Liver (tissue), 10 donors: ENCODE results near the gene MALAT1. TPM values are rescaled to one million over a fixed set of nuclear protein-coding genes. Genes with fewer than 3 reads are reported as not detected.

ENCODE experiments used
- DNase-seq: peaks from one replicate; pipeline ENCODE4 v3.0.0-alpha.2; 2017; ENCODE audit warnings: low spot score
- H3K27ac ChIP-seq, 2 donors: one replicate each; pipeline ENCODE4 v1.7.0; 2013; ENCODE audit warnings: inconsistent platforms in 2 of 2, low read length in 2 of 2, control low read depth in 1 of 2, low read depth in 1 of 2, mild to moderate bottlenecking in 1 of 2
- H3K27me3 ChIP-seq, 4 donors: one replicate each; pipeline versions ENCODE4 v1.6.1 to v1.7.0; 2013; ENCODE audit warnings: low read length in 3 of 4, inconsistent platforms in 1 of 4, mild to moderate bottlenecking in 1 of 4, moderate library complexity in 1 of 4; ENCODE audit not compliant: control insufficient read depth in 4 of 4, insufficient read depth in 4 of 4
- H3K36me3 ChIP-seq, 4 donors: one replicate each; pipeline versions ENCODE4 v1.6.1 to v1.7.0; 2013; ENCODE audit warnings: low read length in 3 of 4, mild to moderate bottlenecking in 3 of 4, low read depth in 1 of 4, moderate library complexity in 1 of 4; ENCODE audit not compliant: control insufficient read depth in 4 of 4, insufficient read depth in 3 of 4
- H3K4me1 ChIP-seq, 4 donors: one replicate each; pipeline versions ENCODE4 v1.6.1 to v1.7.0; 2013; ENCODE audit warnings: low read length in 3 of 4, mild to moderate bottlenecking in 3 of 4, moderate library complexity in 1 of 4; ENCODE audit not compliant: control insufficient read depth in 4 of 4, insufficient read depth in 4 of 4
- H3K4me3 ChIP-seq, 3 donors: one replicate each; pipeline versions ENCODE4 v1.6.1 to v1.7.0; 2013; ENCODE audit warnings: low read length in 3 of 3, control low read depth in 1 of 3, low read depth in 1 of 3, mild to moderate bottlenecking in 1 of 3
- H3K9ac ChIP-seq, 2 donors: one replicate each; pipeline ENCODE4 v1.7.0; 2013; ENCODE audit warnings: low read length in 2 of 2, mild to moderate bottlenecking in 2 of 2, moderate library complexity in 2 of 2, control low read depth in 1 of 2, low read depth in 1 of 2
- H3K9me3 ChIP-seq, 4 donors: one replicate each; pipeline versions ENCODE4 v1.6.1 to v1.7.0; 2013; ENCODE audit warnings: low read length in 3 of 4; ENCODE audit not compliant: control insufficient read depth in 4 of 4
- FOXA2 ChIP-seq: IDR thresholded peaks from 2 replicates; pipeline ENCODE4 v1.6.1; 2016; ENCODE audit warnings: antibody characterized with exemption
- HNF4A ChIP-seq, 2 donors: conservative IDR thresholded peaks; 2 replicates each; pipeline ENCODE4 v1.6.1; 2016; ENCODE audit warnings: antibody characterized with exemption in 2 of 2, mild to moderate bottlenecking in 2 of 2
- JUND ChIP-seq, 2 donors: IDR thresholded peaks; 2 replicates each; pipeline ENCODE4 v1.6.1; 2016; ENCODE audit warnings: antibody characterized with exemption in 2 of 2
- NR2F2 ChIP-seq: IDR thresholded peaks from 2 replicates; pipeline ENCODE4 v1.6.1; 2016; ENCODE audit warnings: antibody characterized with exemption
- RXRA ChIP-seq, 2 donors: IDR thresholded peaks; 2 replicates each; pipeline ENCODE4 v1.6.1; 2017 to 2018; ENCODE audit warnings: antibody characterized with exemption in 2 of 2, mild to moderate bottlenecking in 1 of 2
- YY1 ChIP-seq: IDR thresholded peaks from 2 replicates; pipeline ENCODE4 v1.6.1; 2016; ENCODE audit warnings: antibody characterized with exemption, mild to moderate bottlenecking
- WGBS: extraction: QIAGEN DNeasy Blood & Tissue Kit; methylation state at CpG from one replicate; pipeline ENCODE4 v1.1.7; 2013; 5-methylcytosine and 5-hydroxymethylcytosine counted together
- polyA plus RNA-seq, 2 donors: library from polyadenylated mRNA; stranded (reverse) in 1 of 2; unstranded in 1 of 2; fragments of 200-250 nt in 1 of 2; fragments of >200 nt in 1 of 2; fragmentation: Nextera tagmentation in 1 of 2; extraction: Ambion mirVana in 1 of 2; gene quantifications; one replicate each; pipeline versions ENCODE4 v1.2.1 to v1.2.3, GENCODE V29; 2013 to 2015
- small RNA-seq: library from RNA; depleted of rRNA; stranded (forward); fragments of <200 nt; gene quantifications from one replicate; pipeline ENCODE3, GENCODE V24; 2014
- total RNA-seq, 2 donors: library from RNA; depleted of rRNA; stranded (reverse); fragments of >200 nt; gene quantifications; one replicate each; pipeline ENCODE4 v1.2.3, GENCODE V29; 2014
- TF ChIP-seq, protein P1 (sequence below): fragments of 150-350 bp; IDR thresholded peaks from 2 replicates; pipeline ENCODE4 v1.5.1; 2017; ENCODE audit warnings: improper control_type of control experiment, low read depth, low read length; ENCODE audit not compliant: missing input control
- donor health status: healthy.
- donor health status: healthy.
- donor health status: healthy.
- donor health status: healthy.
- donor health status: healthy.

MALAT1 gene
- total and polyA plus RNA-seq, 4 donors, result 11.9 to 8,306 (median 3,778) TPM

- Histone ChIP-seq H3K4me3 (no peak overlapping the region), H3K4me1 (peaks cover 13 to 55% (median 25%) of the 10 kb centered on the region in 4 donors), H3K27me3 (no peaks in the 10 kb centered on the region), H3K9ac (no peak overlapping the region), H3K36me3 (peaks cover 0 to 4% (median 0%) of the 10 kb centered on the region in 4 donors), H3K27ac (peak overlapping the region in 1 of 2 donors; percentile 19), H3K9me3 (no peaks in the 10 kb centered on the region)
- WGBS, result 54% methylated on average over 6 of the region's 6 CpGs
- no peak for DNase-seq
- TF ChIP-seq JUND (IDR thresholded peaks at IDR 0.05) (peak in 1 of 2 donors; percentile 67), NR2F2 (peak; percentile 18), RXRA (IDR thresholded peaks at IDR 0.05) (peak; percentile 12 to 77), FOXA2 (no peak), HNF4A (conservative IDR thresholded peaks at IDR 0.05) (peak in 1 of 2 donors; percentile 29), YY1 (no peak)
- TF ChIP-seq, protein P1, sequence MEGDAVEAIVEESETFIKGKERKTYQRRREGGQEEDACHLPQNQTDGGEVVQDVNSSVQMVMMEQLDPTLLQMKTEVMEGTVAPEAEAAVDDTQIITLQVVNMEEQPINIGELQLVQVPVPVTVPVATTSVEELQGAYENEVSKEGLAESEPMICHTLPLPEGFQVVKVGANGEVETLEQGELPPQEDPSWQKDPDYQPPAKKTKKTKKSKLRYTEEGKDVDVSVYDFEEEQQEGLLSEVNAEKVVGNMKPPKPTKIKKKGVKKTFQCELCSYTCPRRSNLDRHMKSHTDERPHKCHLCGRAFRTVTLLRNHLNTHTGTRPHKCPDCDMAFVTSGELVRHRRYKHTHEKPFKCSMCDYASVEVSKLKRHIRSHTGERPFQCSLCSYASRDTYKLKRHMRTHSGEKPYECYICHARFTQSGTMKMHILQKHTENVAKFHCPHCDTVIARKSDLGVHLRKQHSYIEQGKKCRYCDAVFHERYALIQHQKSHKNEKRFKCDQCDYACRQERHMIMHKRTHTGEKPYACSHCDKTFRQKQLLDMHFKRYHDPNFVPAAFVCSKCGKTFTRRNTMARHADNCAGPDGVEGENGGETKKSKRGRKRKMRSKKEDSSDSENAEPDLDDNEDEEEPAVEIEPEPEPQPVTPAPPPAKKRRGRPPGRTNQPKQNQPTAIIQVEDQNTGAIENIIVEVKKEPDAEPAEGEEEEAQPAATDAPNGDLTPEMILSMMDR, result no peak
Measured at GRCh38 chr11:65555693-65556231, 56.9 kb downstream of the MALAT1 start.

Small RNA genes lying within 50 kb of the gene (small RNA-seq; reads per million reads assigned to genes)
- not detected for gene RF01684

Other genes with a start within 250 kb of the MALAT1 start
- gene POLA2, start 237.1 kb upstream of the MALAT1 start, total RNA-seq, result 1 to 10 TPM; 4.9 to 6.1 TPM
- gene POLA2, start 237.1 kb upstream of the MALAT1 start, polyA plus RNA-seq, result 1 to 10 TPM; 1.5 TPM
- gene CDC42EP2, start 184.2 kb upstream of the MALAT1 start, total RNA-seq, result 1 to 10 TPM; 1.9 to 3.4 TPM
- gene CDC42EP2, start 184.2 kb upstream of the MALAT1 start, polyA plus RNA-seq, result 1 to 10 TPM; 1.8 to 2.0 TPM
- 10 to 100 TPM; 12.8 to 14.8 TPM for gene DPF2, start 165.2 kb upstream of the MALAT1 start, total RNA-seq
- 10 to 100 TPM in 1 of 2 donors, 1 to 10 TPM in 1; 9.2 to 10.0 TPM for gene DPF2, start 165.2 kb upstream of the MALAT1 start, polyA plus RNA-seq
- gene TIGD3, start 144.3 kb upstream of the MALAT1 start, total RNA-seq, result under 1 TPM; 0.17 to 0.33 TPM
- under 1 TPM in 1 of 2 donors, not detected in 1; 0.08 TPM for gene TIGD3, start 144.3 kb upstream of the MALAT1 start, polyA plus RNA-seq
- gene SLC25A45, start 116.4 kb upstream of the MALAT1 start, total RNA-seq, result 1 to 10 TPM; 5.1 to 6.8 TPM
- gene SLC25A45, start 116.4 kb upstream of the MALAT1 start, polyA plus RNA-seq, result 1 to 10 TPM; 4.5 to 5.6 TPM
- gene FRMD8, start 112.4 kb upstream of the MALAT1 start, total RNA-seq, result 10 to 100 TPM; 20.7 to 22.8 TPM
- 1 to 10 TPM; 2.8 to 9.4 TPM for gene FRMD8, start 112.4 kb upstream of the MALAT1 start, polyA plus RNA-seq
- gene NEAT1, start 76.2 kb upstream of the MALAT1 start, total RNA-seq, result 1,000 to 10,000 TPM in 1 of 2 donors, 10 to 100 TPM in 1; 29.6 to 1,968 TPM
- gene NEAT1, start 76.2 kb upstream of the MALAT1 start, polyA plus RNA-seq, result 100 to 1,000 TPM in 1 of 2 donors, 10 to 100 TPM in 1; 50.2 to 111 TPM
- gene SCYL1, start 26.0 kb downstream of the MALAT1 start, total RNA-seq, result 10 to 100 TPM; 33.7 to 59.5 TPM
- 10 to 100 TPM; 45.6 to 62.0 TPM for gene SCYL1, start 26.0 kb downstream of the MALAT1 start, polyA plus RNA-seq
- gene LTBP3, start 59.3 kb downstream of the MALAT1 start, total RNA-seq, result 10 to 100 TPM; 16.0 to 17.9 TPM
- 10 to 100 TPM in 1 of 2 donors, 1 to 10 TPM in 1; 8.8 to 46.2 TPM for gene LTBP3, start 59.3 kb downstream of the MALAT1 start, polyA plus RNA-seq
- 10 to 100 TPM; 18.2 to 22.7 TPM for gene ZNRD2, start 71.4 kb downstream of the MALAT1 start, total RNA-seq
- gene ZNRD2, start 71.4 kb downstream of the MALAT1 start, polyA plus RNA-seq, result 10 to 100 TPM; 33.3 to 39.5 TPM
- 10 to 100 TPM in 1 of 2 donors, 1 to 10 TPM in 1; 4.7 to 16.7 TPM for gene FAM89B, start 73.5 kb downstream of the MALAT1 start, total RNA-seq
- gene FAM89B, start 73.5 kb downstream of the MALAT1 start, polyA plus RNA-seq, result 10 to 100 TPM in 1 of 2 donors, 1 to 10 TPM in 1; 7.7 to 11.4 TPM
- gene EHBP1L1, start 77.0 kb downstream of the MALAT1 start, total RNA-seq, result 100 to 1,000 TPM in 1 of 2 donors, 10 to 100 TPM in 1; 13.6 to 120 TPM
- gene EHBP1L1, start 77.0 kb downstream of the MALAT1 start, polyA plus RNA-seq, result 1 to 10 TPM; 1.1 to 6.5 TPM
- under 1 TPM; 0.14 to 0.17 TPM for gene KCNK7, start 96.8 kb downstream of the MALAT1 start, total RNA-seq
- under 1 TPM; 0.32 TPM for gene KCNK7, start 96.8 kb downstream of the MALAT1 start, polyA plus RNA-seq
- 10 to 100 TPM; 23.7 to 49.3 TPM for gene MAP3K11, start 115.2 kb downstream of the MALAT1 start, total RNA-seq
- gene MAP3K11, start 115.2 kb downstream of the MALAT1 start, polyA plus RNA-seq, result 10 to 100 TPM; 22.9 to 49.7 TPM
- 10 to 100 TPM; 11.5 to 13.4 TPM for gene PCNX3, start 116.7 kb downstream of the MALAT1 start, total RNA-seq
- gene PCNX3, start 116.7 kb downstream of the MALAT1 start, polyA plus RNA-seq, result 10 to 100 TPM in 1 of 2 donors, 1 to 10 TPM in 1; 4.7 to 12.8 TPM
- 10 to 100 TPM; 15.4 to 34.9 TPM for gene SIPA1, start 139.1 kb downstream of the MALAT1 start, total RNA-seq
- 10 to 100 TPM; 16.1 to 29.5 TPM for gene SIPA1, start 139.1 kb downstream of the MALAT1 start, polyA plus RNA-seq
- gene RELA, start 163.9 kb downstream of the MALAT1 start, total RNA-seq, result 10 to 100 TPM; 11.1 to 22.6 TPM
- 10 to 100 TPM; 21.3 to 30.7 TPM for gene RELA, start 163.9 kb downstream of the MALAT1 start, polyA plus RNA-seq
- gene KAT5, start 213.2 kb downstream of the MALAT1 start, total RNA-seq, result 10 to 100 TPM; 16.1 to 20.7 TPM
- gene KAT5, start 213.2 kb downstream of the MALAT1 start, polyA plus RNA-seq, result 10 to 100 TPM; 15.5 to 22.9 TPM
- 10 to 100 TPM; 20.5 to 32.4 TPM for gene RNASEH2C, start 221.8 kb downstream of the MALAT1 start, total RNA-seq
- gene RNASEH2C, start 221.8 kb downstream of the MALAT1 start, polyA plus RNA-seq, result 10 to 100 TPM; 45.7 to 72.1 TPM